ENCODE measurements around the gene BEND6.
"Not testable (repeated sequence)": the region's sequence is repeated elsewhere in the genome, so short reads cannot be mapped to it uniquely, and the experiment has no call there.

Gene BEND6

DNA sequence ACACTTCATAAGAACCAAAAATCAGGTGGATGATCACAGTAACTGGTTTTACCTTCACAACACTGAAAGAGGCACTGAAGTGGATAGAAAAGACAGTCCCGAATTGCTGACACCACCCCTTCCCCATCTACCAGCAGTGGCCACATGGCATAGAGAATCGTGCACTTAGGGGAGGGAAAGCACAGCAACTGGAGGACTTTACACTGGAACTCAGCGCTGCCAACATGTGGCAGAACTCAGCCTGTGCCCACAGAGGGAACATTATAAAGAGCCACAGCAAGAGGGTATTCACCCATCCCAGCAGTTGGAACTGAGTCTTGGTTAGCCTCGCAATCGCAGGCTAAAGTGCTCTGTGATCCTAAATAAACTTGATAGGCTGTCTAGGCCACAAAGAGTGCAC, 85.1 kb downstream of the BEND6 start:
- POLR2A ChIA-PET: no interaction called here
- no peak for TF ChIP-seq FOXM1 (IDR thresholded peaks at IDR 0.05; ENCODE audit: borderline replicate concordance)
- no peak for TF ChIP-seq ARNT (IDR thresholded peaks at IDR 0.05)
- no peak for TF ChIP-seq NFRKB (IDR thresholded peaks at IDR 0.05)
- CTCF ChIA-PET: no interaction called here
- DNase-seq (ENCODE audit: extremely low spot score): no peak

GRCh38 chr6:57044061-57044460, 89.2 kb downstream of the BEND6 start:
- CTCF ChIA-PET; DNase-seq (ENCODE audit: extremely low spot score); POLR2A ChIA-PET: not testable (repeated sequence)

DNA sequence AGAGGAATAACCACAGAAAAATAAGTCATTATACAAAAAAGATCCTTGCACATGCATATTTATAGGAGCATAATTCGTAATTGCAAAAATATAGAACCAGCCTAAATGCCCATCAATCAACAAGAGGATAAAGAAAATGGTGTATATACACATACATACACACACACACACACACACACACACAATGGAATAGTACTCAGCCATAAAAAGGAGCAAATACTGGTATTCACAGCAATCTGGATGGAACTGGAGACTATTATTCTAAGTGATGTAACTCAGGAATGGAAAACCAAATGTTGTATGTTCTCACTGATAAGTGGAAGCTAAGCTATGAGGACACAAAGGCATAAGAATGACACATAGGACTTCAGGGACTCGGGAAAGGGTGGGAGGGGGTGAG, 89.7 kb downstream of the BEND6 start:
- ChIA-PET CTCF (no interaction called here), POLR2A (no interaction called here)
- no peak for DNase-seq (ENCODE audit: extremely low spot score)
- TF ChIP-seq ZNF384 (IDR thresholded peaks at IDR 0.05) (no peak), SUZ12 (IDR thresholded peaks at IDR 0.05) (no peak), FOXA1 (IDR thresholded peaks at IDR 0.05) (no peak), ARNT (IDR thresholded peaks at IDR 0.05) (no peak), FOXK2 (IDR thresholded peaks at IDR 0.05) (no peak), NFRKB (IDR thresholded peaks at IDR 0.05) (no peak), TARDBP (IDR thresholded peaks at IDR 0.05) (no peak), L3MBTL2 (conservative IDR thresholded peaks at IDR 0.05) (no peak), BHLHE40 (IDR thresholded peaks at IDR 0.05; ENCODE audit: borderline replicate concordance) (no peak)

DNA sequence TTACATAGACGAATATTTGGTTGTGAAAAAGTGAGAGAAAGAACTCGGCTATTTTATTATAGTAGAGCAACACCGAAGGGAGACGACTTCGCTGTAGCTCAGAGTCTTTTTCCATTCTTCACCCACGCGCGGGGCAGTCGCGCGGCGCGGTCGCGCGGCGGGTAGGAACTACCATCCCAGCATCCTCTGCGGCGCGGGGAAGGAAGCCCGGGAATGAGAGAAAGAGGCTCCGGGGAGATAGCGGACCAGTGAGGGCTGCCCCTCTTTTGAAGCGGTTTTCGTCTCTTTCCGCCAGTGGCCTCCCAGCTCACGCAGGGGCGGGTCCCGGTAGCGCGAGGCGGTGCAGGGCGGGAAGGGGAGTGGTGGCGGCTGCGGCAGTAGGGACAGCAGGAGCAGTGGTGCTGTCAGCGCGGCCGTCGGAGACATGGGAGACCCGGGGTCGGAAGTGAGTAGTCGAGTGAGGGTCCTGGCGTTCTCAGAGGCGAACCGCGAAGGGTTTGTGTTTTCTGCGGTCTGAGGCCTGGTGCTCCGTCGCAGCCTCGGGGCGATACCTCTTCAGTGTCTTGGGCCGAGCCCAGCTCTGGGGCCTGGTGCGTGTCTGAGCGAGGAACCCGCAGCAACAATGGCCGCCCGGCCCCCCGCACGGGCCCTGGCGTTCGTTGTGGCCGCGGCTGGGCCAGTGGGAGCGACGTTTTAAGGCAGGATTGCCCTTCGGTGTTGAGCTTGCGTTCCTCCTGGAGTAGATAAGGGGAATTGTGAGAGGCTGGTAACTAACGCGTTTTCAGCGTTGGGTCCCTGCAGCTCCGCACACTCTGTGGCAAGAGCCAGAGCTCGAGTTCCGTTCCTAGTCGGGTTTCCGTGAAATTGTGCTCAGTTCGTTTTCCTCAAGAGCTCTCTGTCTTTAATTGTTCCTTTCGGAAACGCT, 91.7 kb downstream of the BEND6 start, which contains the start of gene KIAA1586:
KIAA1586 (plus strand) TSS at position 362 of the 925 bp plus-strand sequence; CDS start at position 425, 63 bp downstream.
- peak; percentile 85 for DNase-seq (ENCODE audit: extremely low spot score)
- peak; percentile 67; the same call in 1 of the 2 replicates for TF ChIP-seq TARDBP (IDR thresholded peaks at IDR 0.05)
- peak; percentile 95 for TF ChIP-seq L3MBTL2 (conservative IDR thresholded peaks at IDR 0.05)
- POLR2A ChIA-PET: interaction anchor here (0.6 to 1.5 kb wide), 5 partner anchors 10 to 379 kb away, joined by 3 to 4 read pairs (median 3); no protein-coding TSS in a partner anchor
- CTCF ChIA-PET: not testable (repeated sequence)

DNA sequence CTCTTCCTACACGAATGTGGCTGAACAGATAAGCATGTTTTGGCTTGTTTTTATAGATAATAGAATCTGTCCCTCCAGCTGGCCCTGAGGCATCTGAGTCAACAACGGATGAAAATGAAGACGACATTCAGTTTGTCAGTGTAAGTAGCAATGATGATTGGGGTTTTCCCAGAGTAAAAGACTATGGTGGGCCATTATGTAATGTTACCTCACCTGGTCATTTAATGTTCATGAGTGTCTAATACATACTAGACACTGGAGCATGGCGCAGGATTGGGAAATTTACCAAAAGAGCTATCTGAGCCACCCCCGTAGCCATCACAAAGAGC, 92.3 kb downstream of the BEND6 start:
- CTCF ChIA-PET; DNase-seq (ENCODE audit: extremely low spot score): not testable (repeated sequence)
- POLR2A ChIA-PET: interaction anchor here (1.4 kb wide), 1 partner anchor 140 kb away, joined by 3 read pairs; no protein-coding TSS in a partner anchor

GRCh38 chr6:57047859-57048258, 93.0 kb downstream of the BEND6 start:
- POLR2A ChIA-PET; DNase-seq (ENCODE audit: extremely low spot score); CTCF ChIA-PET: not testable (repeated sequence)

DNA sequence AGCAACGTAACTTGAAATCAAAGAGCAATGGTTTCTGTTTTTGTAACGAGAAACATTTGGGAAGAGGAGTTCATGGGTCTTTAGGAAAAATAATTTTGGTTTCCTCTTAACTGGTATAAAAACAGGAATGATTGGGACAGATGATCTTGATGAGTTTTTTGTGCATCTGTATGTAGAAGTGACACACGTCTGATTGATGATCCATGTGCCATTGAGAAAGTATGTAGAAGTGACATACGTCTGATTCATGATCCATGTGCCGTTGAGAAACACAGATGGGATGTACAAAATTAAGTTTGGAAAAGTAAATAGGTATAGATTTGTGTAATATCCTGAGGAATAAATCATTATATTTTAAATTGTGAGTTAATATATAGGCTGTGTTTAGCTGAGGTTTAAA, 93.7 kb downstream of the BEND6 start:
- POLR2A ChIA-PET: no interaction called here
- CTCF ChIA-PET: no interaction called here
- DNase-seq (ENCODE audit: extremely low spot score): no peak
- TF ChIP-seq FOXK2 (IDR thresholded peaks at IDR 0.05) (no peak), SP1 (IDR thresholded peaks at IDR 0.05) (no peak), ZNF384 (IDR thresholded peaks at IDR 0.05) (no peak)
- TF ChIP-seq, protein P1, sequence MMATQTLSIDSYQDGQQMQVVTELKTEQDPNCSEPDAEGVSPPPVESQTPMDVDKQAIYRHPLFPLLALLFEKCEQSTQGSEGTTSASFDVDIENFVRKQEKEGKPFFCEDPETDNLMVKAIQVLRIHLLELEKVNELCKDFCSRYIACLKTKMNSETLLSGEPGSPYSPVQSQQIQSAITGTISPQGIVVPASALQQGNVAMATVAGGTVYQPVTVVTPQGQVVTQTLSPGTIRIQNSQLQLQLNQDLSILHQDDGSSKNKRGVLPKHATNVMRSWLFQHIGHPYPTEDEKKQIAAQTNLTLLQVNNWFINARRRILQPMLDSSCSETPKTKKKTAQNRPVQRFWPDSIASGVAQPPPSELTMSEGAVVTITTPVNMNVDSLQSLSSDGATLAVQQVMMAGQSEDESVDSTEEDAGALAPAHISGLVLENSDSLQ (IDR thresholded peaks at IDR 0.05): peak; percentile 72

DNA sequence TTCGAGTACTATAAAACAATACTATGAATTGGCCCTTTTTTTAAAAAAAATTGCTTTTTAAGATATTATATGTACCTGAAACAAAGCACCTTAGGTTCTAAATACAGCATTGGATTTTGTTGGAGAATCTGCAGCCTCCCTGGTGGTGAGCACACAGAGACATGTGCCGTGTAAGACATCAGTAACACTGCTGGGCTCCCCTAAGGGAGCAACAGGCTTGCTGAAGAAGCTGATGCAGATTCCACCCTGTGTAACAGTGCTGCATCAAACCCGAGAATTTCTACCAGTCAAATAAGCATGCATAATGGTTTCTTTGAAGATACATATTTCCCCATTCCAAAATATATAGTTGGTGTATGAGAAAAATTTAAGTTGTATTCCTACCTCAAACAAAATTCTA, 108.9 kb downstream of the BEND6 start:
- POLR2A ChIA-PET: no interaction called here
- no peak for DNase-seq (ENCODE audit: extremely low spot score)
- CTCF ChIA-PET: no interaction called here
- TF ChIP-seq ELF4 (IDR thresholded peaks at IDR 0.05): no peak
- TF ChIP-seq FOXA1 (IDR thresholded peaks at IDR 0.05): no peak
- TF ChIP-seq, protein P1 (IDR thresholded peaks at IDR 0.05): no peak
- TF ChIP-seq BHLHE40 (IDR thresholded peaks at IDR 0.05; ENCODE audit: borderline replicate concordance): no peak
- TF ChIP-seq L3MBTL2 (conservative IDR thresholded peaks at IDR 0.05): no peak
- TF ChIP-seq NFRKB (IDR thresholded peaks at IDR 0.05): no peak
- no peak for TF ChIP-seq FOXK2 (IDR thresholded peaks at IDR 0.05)

DNA sequence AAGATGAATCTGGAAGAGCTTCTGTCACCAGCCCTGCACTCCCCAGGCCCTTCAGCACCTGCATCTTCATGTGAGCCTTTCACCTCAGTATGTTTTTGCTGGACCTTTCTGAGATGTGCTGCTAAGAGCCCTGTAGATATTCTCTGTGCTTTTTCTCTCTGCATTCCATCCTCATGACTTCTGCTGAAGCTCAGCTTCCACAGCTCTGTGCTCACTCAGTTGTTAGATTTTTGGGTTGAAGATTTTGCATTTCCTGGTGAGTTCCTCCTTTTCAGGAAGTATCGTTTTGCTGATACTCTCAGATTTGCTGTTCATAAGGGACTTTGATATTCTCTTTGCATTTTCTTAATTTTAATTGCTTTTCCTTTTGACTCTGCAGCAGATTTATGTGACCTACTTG, 109.9 kb downstream of the BEND6 start:
- ChIA-PET POLR2A (no interaction called here), CTCF (no interaction called here)
- TF ChIP-seq NFRKB (IDR thresholded peaks at IDR 0.05): no peak
- TF ChIP-seq ZNF384 (IDR thresholded peaks at IDR 0.05): no peak
- TF ChIP-seq ARNT (IDR thresholded peaks at IDR 0.05): no peak
- no peak for TF ChIP-seq BHLHE40 (IDR thresholded peaks at IDR 0.05; ENCODE audit: borderline replicate concordance)
- TF ChIP-seq SP1 (IDR thresholded peaks at IDR 0.05): no peak
- no peak for TF ChIP-seq HDGF (IDR thresholded peaks at IDR 0.05; ENCODE audit: borderline replicate concordance)
- no peak for TF ChIP-seq SUZ12 (IDR thresholded peaks at IDR 0.05)
- no peak for TF ChIP-seq ELF4 (IDR thresholded peaks at IDR 0.05)
- TF ChIP-seq FOXK2 (IDR thresholded peaks at IDR 0.05): no peak
- TF ChIP-seq CTBP1 (IDR thresholded peaks at IDR 0.05; ENCODE audit: borderline replicate concordance): no peak
- TF ChIP-seq L3MBTL2 (conservative IDR thresholded peaks at IDR 0.05): no peak
- no peak for TF ChIP-seq FOXM1 (IDR thresholded peaks at IDR 0.05; ENCODE audit: borderline replicate concordance)
- TF ChIP-seq FOXA1 (IDR thresholded peaks at IDR 0.05): no peak
- TF ChIP-seq LEF1 (IDR thresholded peaks at IDR 0.05; ENCODE audit: borderline replicate concordance): no peak
- DNase-seq (ENCODE audit: extremely low spot score): no peak
